BJ (cell line): Measurements from ENCODE around the gene MED13. TPM values are rescaled to one million over a fixed set of nuclear protein-coding genes. Genes with fewer than 3 reads are reported as not detected.
"Not testable (repeated sequence)": the region's sequence is repeated elsewhere in the genome, so short reads cannot be mapped to it uniquely, and the experiment has no call there.

Experiments
- CTCF ChIA-PET: fragments of 350-600 bp; formaldehyde crosslinking; extraction: SDS; loops from one replicate; lab custom pipeline; 2021; ENCODE audit warnings: antibody characterized with exemption, inconsistent platforms; lab: Yijun Ruan, JAX
- POLR2A ChIA-PET: fragments of 300-600 bp; sonication (Branson Sonifier 250); formaldehyde crosslinking; extraction: SDS; loops from one replicate; lab custom pipeline; 2021; ENCODE audit warnings: antibody characterized with exemption; lab: Charles Lee
- DNase-seq: peaks from one replicate; pipeline ENCODE4 v3.0.0-alpha.2; 2011; ENCODE audit warnings: low read depth
- H3K27me3 ChIP-seq: 2 replicates; pipeline ENCODE4 v1.6.0; 2011; ENCODE audit warnings: low read length; ENCODE audit not compliant: control insufficient read depth, insufficient read depth
- H3K36me3 ChIP-seq: 2 replicates; pipeline ENCODE4 v1.5.1; 2011; ENCODE audit warnings: low read length; ENCODE audit not compliant: control insufficient read depth, insufficient read depth
- H3K4me3 ChIP-seq: 2 replicates; pipeline ENCODE4 v1.5.1; 2011; ENCODE audit warnings: low read depth, mild to moderate bottlenecking, control low read depth, low read length
- polyA plus RNA-seq: library from polyadenylated mRNA; depleted of rRNA; stranded (reverse); fragments of >200 nt; gene quantifications from 2 replicates; pipeline ENCODE4 v1.2.3, GENCODE V29; 2011
- TF ChIP-seq, protein P1 (sequence below): IDR thresholded peaks from 2 replicates; pipeline ENCODE4 v1.5.1; 2011; ENCODE audit warnings: low read depth, mild to moderate bottlenecking, control low read depth, inconsistent platforms, low read length, moderate library complexity; ENCODE audit not compliant: insufficient read depth

MED13 gene
- polyA plus RNA-seq, 1 experiment = 18.4 TPM

GRCh38 chr17:62001105-62001504 lies 64.0 kb downstream of the MED13 start:
- DNase-seq = no peak
- CTCF ChIA-PET = interaction anchor here (1.2 kb wide), 1 partner anchor 8 kb away, joined by 4 read pairs; no protein-coding TSS in a partner anchor
- POLR2A ChIA-PET = no interaction called here
- H3K4me3 ChIP-seq = no peak overlapping the region
- 0 out of 2 replicates have a peak, but pooled peaks cover 2% of the 10 kb centered on the region for H3K36me3 ChIP-seq
- no peaks in the 10 kb centered on the region for H3K27me3 ChIP-seq
- TF ChIP-seq, protein P1, sequence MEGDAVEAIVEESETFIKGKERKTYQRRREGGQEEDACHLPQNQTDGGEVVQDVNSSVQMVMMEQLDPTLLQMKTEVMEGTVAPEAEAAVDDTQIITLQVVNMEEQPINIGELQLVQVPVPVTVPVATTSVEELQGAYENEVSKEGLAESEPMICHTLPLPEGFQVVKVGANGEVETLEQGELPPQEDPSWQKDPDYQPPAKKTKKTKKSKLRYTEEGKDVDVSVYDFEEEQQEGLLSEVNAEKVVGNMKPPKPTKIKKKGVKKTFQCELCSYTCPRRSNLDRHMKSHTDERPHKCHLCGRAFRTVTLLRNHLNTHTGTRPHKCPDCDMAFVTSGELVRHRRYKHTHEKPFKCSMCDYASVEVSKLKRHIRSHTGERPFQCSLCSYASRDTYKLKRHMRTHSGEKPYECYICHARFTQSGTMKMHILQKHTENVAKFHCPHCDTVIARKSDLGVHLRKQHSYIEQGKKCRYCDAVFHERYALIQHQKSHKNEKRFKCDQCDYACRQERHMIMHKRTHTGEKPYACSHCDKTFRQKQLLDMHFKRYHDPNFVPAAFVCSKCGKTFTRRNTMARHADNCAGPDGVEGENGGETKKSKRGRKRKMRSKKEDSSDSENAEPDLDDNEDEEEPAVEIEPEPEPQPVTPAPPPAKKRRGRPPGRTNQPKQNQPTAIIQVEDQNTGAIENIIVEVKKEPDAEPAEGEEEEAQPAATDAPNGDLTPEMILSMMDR = no peak

DNA sequence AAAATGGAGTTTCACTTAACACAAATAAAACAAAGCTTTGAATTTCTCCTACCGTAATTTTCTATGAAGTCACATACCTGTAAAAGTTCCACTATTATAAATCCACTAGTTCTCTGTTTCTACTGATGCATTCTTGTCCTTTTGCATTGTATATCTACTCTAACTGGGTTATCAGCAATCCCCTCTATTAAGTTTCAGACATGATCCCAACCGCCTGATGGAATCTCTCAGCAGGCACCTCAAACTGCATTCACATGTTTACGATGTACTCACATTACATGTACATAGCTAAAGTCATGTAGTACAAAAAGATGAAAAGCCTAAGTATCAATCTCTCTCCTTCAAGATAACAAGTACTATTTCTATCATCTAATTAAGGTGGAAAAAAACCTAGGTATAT lies 64.9 kb downstream of the MED13 start:
- Histone ChIP-seq H3K27me3 (no peaks in the 10 kb centered on the region), H3K4me3 (no peak overlapping the region), H3K36me3 (0 out of 2 replicates have a peak, but pooled peaks cover 2% of the 10 kb centered on the region)
- POLR2A ChIA-PET = no interaction called here
- TF ChIP-seq, protein P1 = no peak
- DNase-seq = no peak
- CTCF ChIA-PET = interaction anchor here (1.2 kb wide), 1 partner anchor 8 kb away, joined by 4 read pairs; no protein-coding TSS in a partner anchor

DNA sequence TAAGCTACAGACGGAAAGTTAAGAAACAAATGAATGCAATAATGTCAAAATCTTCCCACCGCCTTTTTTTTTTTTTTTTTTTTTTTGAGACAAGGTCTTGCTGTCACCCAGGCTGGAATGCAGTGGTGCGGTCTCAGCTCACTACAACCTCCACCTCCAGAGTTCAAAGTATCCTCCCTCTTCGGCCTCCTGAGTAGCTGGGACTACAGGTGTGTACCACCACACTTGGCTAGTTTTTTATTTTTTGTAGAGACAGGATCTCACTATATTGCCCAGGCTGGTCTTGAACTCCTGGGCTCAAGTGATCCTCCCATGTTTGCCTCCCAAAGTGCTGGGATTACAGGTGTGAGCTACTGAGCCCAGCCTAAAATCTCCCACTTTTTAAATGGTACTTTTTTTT lies 66.5 kb downstream of the MED13 start:
- POLR2A ChIA-PET = not testable (repeated sequence)
- CTCF ChIA-PET = interaction anchor here (1.1 kb wide), 1 partner anchor 11 kb away, joined by 4 read pairs; no protein-coding TSS in a partner anchor

GRCh38 chr17:61997664-61998063 lies 67.4 kb downstream of the MED13 start:
- Histone ChIP-seq H3K36me3 (no peaks in the 10 kb centered on the region), H3K4me3 (no peak overlapping the region), H3K27me3 (no peaks in the 10 kb centered on the region)
- TF ChIP-seq, protein P1 = no peak
- ChIA-PET CTCF (interaction anchor here (1.1 kb wide), 1 partner anchor 10 kb away, joined by 4 read pairs; no protein-coding TSS in a partner anchor), POLR2A (no interaction called here)
- peak; percentile 35 for DNase-seq

More for the DNA sequence above, 66.5 kb downstream of the MED13 start:
- H3K4me3 ChIP-seq, H3K27me3 ChIP-seq, DNase-seq, H3K36me3 ChIP-seq: not testable (repeated sequence)

- H3K27me3 ChIP-seq = no peaks in the 10 kb centered on the region
- no peak for DNase-seq
- POLR2A ChIA-PET = no interaction called here
- no peaks in the 10 kb centered on the region for H3K36me3 ChIP-seq
- TF ChIP-seq, protein P1 = no peak
- H3K4me3 ChIP-seq = no peak overlapping the region
- CTCF ChIA-PET = no interaction called here
Observed at GRCh38 chr17:61996916-61997605, 68.0 kb downstream of the MED13 start.
